Measurements from ENCODE around the gene HLX. TPM values are rescaled to one million over a fixed set of nuclear protein-coding genes. Genes with fewer than 3 reads are reported as not detected.

Gene HLX
- total RNA-seq, 1 donor from 2014 or later, result 1.4 TPM

DNA sequence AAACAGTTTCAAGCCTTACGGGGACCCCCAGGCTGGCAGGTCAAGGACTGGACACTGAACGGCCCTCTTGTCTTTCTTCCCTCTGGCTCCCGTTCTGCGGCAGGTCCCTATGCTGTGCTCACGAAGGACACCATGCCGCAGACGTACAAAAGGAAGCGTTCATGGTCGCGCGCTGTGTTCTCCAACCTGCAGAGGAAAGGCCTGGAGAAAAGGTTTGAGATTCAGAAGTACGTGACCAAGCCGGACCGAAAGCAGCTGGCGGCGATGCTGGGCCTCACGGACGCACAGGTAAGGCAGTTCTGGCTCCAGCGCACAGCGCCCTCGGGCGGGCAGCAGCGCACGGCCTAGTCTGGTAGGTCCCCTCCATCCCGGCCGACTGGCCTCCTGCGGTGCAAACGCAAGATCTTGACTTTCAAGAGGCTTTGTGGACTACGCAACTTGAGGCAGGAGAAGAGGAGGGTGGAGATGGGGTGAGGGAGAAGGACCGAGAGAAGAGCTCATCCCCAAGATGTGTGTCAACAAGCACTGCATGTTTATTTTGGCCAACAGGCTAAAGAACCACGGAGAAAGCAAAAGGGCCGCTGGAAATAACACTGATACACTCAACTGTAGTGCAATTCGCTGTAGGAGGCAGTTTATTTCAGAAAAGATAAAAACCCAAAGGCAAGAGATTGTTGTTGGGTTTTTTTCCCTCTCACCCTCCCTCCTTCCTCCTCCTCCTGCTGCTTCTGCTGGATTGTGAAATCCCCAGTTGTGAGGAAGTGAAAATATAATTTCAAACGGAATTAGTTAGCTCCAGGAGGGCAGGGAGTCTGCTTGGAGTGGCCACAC lies 3.0 kb downstream of the HLX start:
- H3K4me3 Mint-ChIP-seq (ENCODE audit: unreplicated experiment), result peak overlapping the region; percentile 71
- H3K36me3 Mint-ChIP-seq (ENCODE audit: low read depth, unreplicated experiment), result no peaks in the 10 kb centered on the region
- no peaks in the 10 kb centered on the region for H3K9me3 Mint-ChIP-seq (ENCODE audit: unreplicated experiment)
- peak; percentile 70 for DNase-seq (ENCODE audit: low spot score)
- H3K27ac Mint-ChIP-seq (ENCODE audit: unreplicated experiment), result no peak overlapping the region
- TF ChIP-seq, protein P1, sequence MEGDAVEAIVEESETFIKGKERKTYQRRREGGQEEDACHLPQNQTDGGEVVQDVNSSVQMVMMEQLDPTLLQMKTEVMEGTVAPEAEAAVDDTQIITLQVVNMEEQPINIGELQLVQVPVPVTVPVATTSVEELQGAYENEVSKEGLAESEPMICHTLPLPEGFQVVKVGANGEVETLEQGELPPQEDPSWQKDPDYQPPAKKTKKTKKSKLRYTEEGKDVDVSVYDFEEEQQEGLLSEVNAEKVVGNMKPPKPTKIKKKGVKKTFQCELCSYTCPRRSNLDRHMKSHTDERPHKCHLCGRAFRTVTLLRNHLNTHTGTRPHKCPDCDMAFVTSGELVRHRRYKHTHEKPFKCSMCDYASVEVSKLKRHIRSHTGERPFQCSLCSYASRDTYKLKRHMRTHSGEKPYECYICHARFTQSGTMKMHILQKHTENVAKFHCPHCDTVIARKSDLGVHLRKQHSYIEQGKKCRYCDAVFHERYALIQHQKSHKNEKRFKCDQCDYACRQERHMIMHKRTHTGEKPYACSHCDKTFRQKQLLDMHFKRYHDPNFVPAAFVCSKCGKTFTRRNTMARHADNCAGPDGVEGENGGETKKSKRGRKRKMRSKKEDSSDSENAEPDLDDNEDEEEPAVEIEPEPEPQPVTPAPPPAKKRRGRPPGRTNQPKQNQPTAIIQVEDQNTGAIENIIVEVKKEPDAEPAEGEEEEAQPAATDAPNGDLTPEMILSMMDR (IDR thresholded peaks at IDR 0.05; ENCODE audit: unreplicated experiment), result no peak
- H3K27me3 Mint-ChIP-seq (ENCODE audit: unreplicated experiment), result peaks cover 53% of the 10 kb centered on the region
- peaks cover 51% of the 10 kb centered on the region for H3K4me1 Mint-ChIP-seq (ENCODE audit: unreplicated experiment)

DNA sequence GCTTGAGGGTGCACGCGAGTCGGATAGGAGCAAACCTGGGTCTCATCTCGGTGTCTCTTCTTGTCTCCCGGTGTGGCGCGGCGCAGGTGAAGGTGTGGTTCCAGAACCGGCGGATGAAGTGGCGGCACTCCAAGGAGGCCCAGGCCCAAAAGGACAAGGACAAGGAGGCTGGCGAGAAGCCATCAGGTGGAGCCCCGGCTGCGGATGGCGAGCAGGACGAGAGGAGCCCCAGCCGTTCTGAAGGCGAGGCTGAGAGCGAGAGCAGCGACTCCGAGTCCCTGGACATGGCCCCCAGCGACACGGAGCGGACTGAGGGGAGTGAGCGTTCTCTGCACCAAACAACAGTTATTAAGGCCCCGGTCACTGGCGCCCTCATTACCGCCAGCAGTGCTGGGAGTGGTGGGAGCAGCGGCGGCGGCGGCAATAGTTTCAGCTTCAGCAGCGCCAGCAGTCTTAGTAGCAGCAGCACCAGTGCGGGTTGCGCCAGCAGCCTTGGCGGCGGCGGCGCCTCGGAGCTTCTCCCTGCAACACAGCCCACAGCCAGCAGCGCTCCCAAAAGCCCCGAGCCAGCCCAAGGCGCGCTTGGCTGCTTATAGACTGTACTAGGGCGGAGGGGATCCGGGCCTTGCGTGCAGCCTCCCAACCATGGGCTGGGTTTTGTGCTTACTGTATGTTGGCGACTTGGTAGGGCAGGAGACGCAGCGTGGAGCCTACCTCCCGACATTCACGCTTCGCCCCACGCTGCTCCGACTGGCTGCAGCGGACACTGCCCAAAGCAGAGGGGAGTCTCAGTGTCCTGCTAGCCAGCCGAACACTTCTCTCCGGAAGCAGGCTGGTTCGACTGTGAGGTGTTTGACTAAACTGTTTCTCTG lies 5.1 kb downstream of the HLX start:
- Mint-ChIP-seq H3K36me3 (ENCODE audit: low read depth, unreplicated experiment) (no peaks in the 10 kb centered on the region), H3K27me3 (ENCODE audit: unreplicated experiment) (peaks cover 51% of the 10 kb centered on the region), H3K4me3 (ENCODE audit: unreplicated experiment) (peak overlapping the region; percentile 74), H3K27ac (ENCODE audit: unreplicated experiment) (no peak overlapping the region), H3K4me1 (ENCODE audit: unreplicated experiment) (peaks cover 41% of the 10 kb centered on the region), H3K9me3 (ENCODE audit: unreplicated experiment) (no peaks in the 10 kb centered on the region)
- TF ChIP-seq, protein P1 (IDR thresholded peaks at IDR 0.05; ENCODE audit: unreplicated experiment), result no peak
- peak; percentile 71 for DNase-seq (ENCODE audit: low spot score)

DNA sequence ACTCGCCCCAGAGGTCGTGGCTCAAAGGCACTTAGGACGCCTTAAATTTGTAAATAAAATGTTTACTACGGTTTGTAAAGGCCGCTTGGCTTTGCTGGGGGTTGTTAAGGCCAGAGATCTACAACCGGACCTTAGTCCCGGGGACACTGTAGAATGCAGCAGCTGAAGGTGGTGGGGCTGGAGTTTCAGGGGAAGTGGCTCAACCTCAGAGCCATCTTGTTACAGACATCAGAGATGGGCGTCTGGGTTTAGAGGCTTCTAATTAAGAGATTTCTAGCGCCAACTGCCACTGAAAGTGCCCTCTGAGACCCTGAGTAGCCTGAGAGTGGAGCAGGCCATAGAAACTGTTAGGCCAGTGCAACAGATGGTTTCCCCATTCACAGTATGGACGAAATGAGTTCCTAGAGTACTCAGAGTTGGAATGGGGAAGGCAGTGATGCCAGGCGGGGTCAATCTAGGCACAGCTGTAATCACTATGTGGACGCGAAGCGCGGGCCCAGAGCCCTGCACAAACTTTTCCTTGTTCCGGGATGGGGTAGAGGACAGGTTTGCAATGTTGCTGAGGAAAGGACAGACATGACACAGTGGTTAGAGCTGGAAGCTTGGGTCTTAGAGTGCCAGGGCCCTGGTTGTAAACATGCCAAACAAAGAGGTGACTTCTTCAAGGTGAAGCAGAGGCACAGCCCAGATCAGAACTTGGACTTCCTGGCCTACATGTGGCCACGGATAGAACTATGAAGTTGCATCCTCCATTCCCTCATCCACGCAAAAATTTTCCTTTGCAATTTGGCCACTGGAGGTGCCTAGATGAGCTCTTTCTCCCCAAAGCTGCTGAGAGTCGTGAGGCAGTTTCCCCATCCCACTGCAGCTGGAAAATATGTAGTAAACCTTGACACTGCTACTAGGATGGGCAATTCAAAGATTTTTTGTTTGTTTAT lies 6.0 kb downstream of the HLX start:
- H3K36me3 Mint-ChIP-seq (ENCODE audit: low read depth, unreplicated experiment), result no peaks in the 10 kb centered on the region
- no peaks in the 10 kb centered on the region for H3K9me3 Mint-ChIP-seq (ENCODE audit: unreplicated experiment)
- H3K27ac Mint-ChIP-seq (ENCODE audit: unreplicated experiment), result no peak overlapping the region
- H3K4me3 Mint-ChIP-seq (ENCODE audit: unreplicated experiment), result no peak overlapping the region
- TF ChIP-seq, protein P1 (IDR thresholded peaks at IDR 0.05; ENCODE audit: unreplicated experiment), result no peak
- DNase-seq (ENCODE audit: low spot score), result no peak
- peaks cover 41% of the 10 kb centered on the region for H3K4me1 Mint-ChIP-seq (ENCODE audit: unreplicated experiment)
- peaks cover 56% of the 10 kb centered on the region for H3K27me3 Mint-ChIP-seq (ENCODE audit: unreplicated experiment)

DNA sequence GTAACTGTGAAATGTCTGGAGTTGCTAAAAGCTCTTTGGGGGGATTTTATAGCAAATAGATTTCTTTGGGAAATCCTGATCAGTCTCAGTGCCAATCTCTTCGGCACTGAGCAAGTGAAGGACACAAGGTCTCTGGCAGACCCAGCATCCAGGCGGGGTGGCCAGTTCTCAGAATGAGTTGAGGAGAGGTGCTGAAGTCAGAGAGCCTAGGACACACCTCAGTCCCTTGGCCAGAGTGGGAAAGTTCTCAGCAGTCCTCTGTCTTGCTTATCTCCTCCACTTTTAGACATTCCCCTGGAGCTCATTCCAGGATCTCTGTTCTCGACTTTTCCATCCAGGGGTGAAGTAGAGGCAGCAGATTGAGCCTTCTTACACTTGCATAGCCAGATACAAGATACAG lies 6.7 kb downstream of the HLX start:
- Mint-ChIP-seq H3K27me3 (ENCODE audit: unreplicated experiment) (peaks cover 51% of the 10 kb centered on the region), H3K36me3 (ENCODE audit: low read depth, unreplicated experiment) (no peaks in the 10 kb centered on the region), H3K9me3 (ENCODE audit: unreplicated experiment) (no peaks in the 10 kb centered on the region), H3K4me1 (ENCODE audit: unreplicated experiment) (peaks cover 36% of the 10 kb centered on the region), H3K27ac (ENCODE audit: unreplicated experiment) (no peak overlapping the region), H3K4me3 (ENCODE audit: unreplicated experiment) (no peak overlapping the region)
- TF ChIP-seq, protein P1 (IDR thresholded peaks at IDR 0.05; ENCODE audit: unreplicated experiment), result no peak
- DNase-seq (ENCODE audit: low spot score), result no peak

Measured in endothelial cell (in vitro differentiated cells).